Measurements from ENCODE around the gene FRYL. TPM values are rescaled to one million over a fixed set of nuclear protein-coding genes. Genes with fewer than 3 reads are reported as not detected.

Gene FRYL
- total RNA-seq, 1 donor from 2014 or later: 50.0 TPM

DNA sequence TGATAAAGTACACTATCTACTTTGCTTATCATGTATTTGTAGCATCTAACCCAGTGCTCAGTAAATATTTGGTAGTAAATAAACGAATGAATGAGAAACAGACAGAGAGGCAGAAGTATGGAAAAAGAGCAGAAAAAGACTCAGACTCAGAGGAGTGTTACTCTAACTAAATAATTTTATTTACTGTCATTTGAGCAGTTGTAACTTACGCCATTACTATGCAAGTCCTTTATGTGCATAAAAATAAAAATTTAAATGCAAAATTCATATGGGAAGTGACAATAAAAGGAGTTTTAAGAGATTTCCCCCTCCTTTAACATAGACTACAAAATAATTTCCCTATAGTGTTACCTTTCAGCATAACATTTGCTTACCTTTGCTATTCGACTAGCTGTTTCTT is 240.5 kb downstream of the FRYL start:
- H3K4me3 Mint-ChIP-seq: no peak overlapping the region
- DNase-seq (ENCODE audit: extremely low spot score, unreplicated experiment): no peak
- no peak for TF ChIP-seq CTCF (conservative IDR thresholded peaks at IDR 0.05)
- peaks cover 23% of the 10 kb centered on the region for H3K36me3 Mint-ChIP-seq
- H3K4me1 Mint-ChIP-seq (ENCODE audit: unreplicated experiment): no peaks in the 10 kb centered on the region
- H3K27ac Mint-ChIP-seq: no peak overlapping the region
- no peaks in the 10 kb centered on the region for H3K9me3 Mint-ChIP-seq
- H3K27me3 Mint-ChIP-seq: no peaks in the 10 kb centered on the region

- no peaks in the 10 kb centered on the region for H3K27me3 Mint-ChIP-seq
- no peak for TF ChIP-seq CTCF (conservative IDR thresholded peaks at IDR 0.05)
- no peaks in the 10 kb centered on the region for H3K4me1 Mint-ChIP-seq (ENCODE audit: unreplicated experiment)
- H3K27ac Mint-ChIP-seq: no peak overlapping the region
- H3K4me3 Mint-ChIP-seq: no peak overlapping the region
- DNase-seq (ENCODE audit: extremely low spot score, unreplicated experiment): no peak
- no peaks in the 10 kb centered on the region for H3K9me3 Mint-ChIP-seq
- H3K36me3 Mint-ChIP-seq: peaks cover 20% of the 10 kb centered on the region
Observed at GRCh38 chr4:48538358-48538757, 241.7 kb downstream of the FRYL start.

GRCh38 chr4:48526406-48526805 is 253.7 kb downstream of the FRYL start:
- no peak overlapping the region for H3K4me3 Mint-ChIP-seq
- H3K27me3 Mint-ChIP-seq: no peaks in the 10 kb centered on the region
- H3K4me1 Mint-ChIP-seq (ENCODE audit: unreplicated experiment): no peaks in the 10 kb centered on the region
- H3K9me3 Mint-ChIP-seq: no peaks in the 10 kb centered on the region
- peaks cover 46% of the 10 kb centered on the region for H3K36me3 Mint-ChIP-seq
- no peak for DNase-seq (ENCODE audit: extremely low spot score, unreplicated experiment)
- no peak overlapping the region for H3K27ac Mint-ChIP-seq
- no peak for TF ChIP-seq CTCF (conservative IDR thresholded peaks at IDR 0.05)

DNA sequence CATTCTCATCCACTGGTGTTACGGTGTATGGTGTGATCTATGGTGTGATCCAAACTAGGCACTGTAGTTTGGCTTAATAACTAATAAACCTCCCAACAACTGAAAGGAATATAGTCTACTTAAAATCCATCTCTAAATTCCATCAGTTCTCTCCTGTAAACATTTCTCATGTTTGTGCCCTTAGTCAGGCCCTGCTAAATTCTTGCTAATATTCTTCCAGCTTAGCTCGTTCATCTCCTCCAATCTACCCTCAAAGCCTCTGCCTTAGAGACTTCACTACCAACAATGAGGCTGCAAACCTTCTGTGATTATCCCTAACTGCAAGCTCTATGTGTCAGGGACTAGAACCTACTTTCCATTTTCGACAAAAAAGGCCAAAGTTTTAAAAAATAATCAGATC is 261.9 kb downstream of the FRYL start:
- no peaks in the 10 kb centered on the region for H3K9me3 Mint-ChIP-seq
- no peak for TF ChIP-seq CTCF (conservative IDR thresholded peaks at IDR 0.05)
- H3K4me3 Mint-ChIP-seq: no peak overlapping the region
- no peak for DNase-seq (ENCODE audit: extremely low spot score, unreplicated experiment)
- H3K4me1 Mint-ChIP-seq (ENCODE audit: unreplicated experiment): no peaks in the 10 kb centered on the region
- no peaks in the 10 kb centered on the region for H3K27me3 Mint-ChIP-seq
- no peak overlapping the region for H3K27ac Mint-ChIP-seq
- H3K36me3 Mint-ChIP-seq: peaks cover 42% of the 10 kb centered on the region

DNA sequence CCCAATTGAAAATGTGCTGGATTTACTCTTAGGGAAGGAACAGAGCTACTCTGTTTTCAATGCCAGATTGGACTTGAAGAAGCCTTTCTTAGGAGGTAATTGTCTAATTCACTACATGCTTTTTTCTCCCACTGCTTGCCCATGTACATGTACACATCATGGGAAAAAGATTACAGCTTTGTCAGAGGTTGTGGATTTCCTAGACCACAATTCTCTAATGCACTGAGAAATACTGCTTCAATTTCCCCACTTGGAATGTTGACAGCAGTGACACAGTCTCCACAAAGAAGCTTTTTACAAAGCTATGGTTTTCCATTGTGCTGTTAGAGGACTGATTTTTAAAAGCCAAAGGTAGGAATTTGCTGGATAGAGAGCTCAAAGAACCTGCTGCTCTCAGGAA is 270.5 kb downstream of the FRYL start:
- H3K27me3 Mint-ChIP-seq: no peaks in the 10 kb centered on the region
- no peaks in the 10 kb centered on the region for H3K9me3 Mint-ChIP-seq
- no peak for DNase-seq (ENCODE audit: extremely low spot score, unreplicated experiment)
- no peak overlapping the region for H3K4me3 Mint-ChIP-seq
- TF ChIP-seq CTCF (conservative IDR thresholded peaks at IDR 0.05): no peak
- H3K27ac Mint-ChIP-seq: no peak overlapping the region
- H3K36me3 Mint-ChIP-seq: peaks cover 32% of the 10 kb centered on the region
- H3K4me1 Mint-ChIP-seq (ENCODE audit: unreplicated experiment): peaks cover 9% of the 10 kb centered on the region

- no peak for TF ChIP-seq CTCF (conservative IDR thresholded peaks at IDR 0.05)
- DNase-seq (ENCODE audit: extremely low spot score, unreplicated experiment): no peak
- Mint-ChIP-seq H3K4me3 (no peak overlapping the region), H3K27ac (no peak overlapping the region), H3K36me3 (peaks cover 17% of the 10 kb centered on the region), H3K4me1 (ENCODE audit: unreplicated experiment) (peaks cover 9% of the 10 kb centered on the region), H3K9me3 (no peaks in the 10 kb centered on the region), H3K27me3 (no peaks in the 10 kb centered on the region)
Observed at GRCh38 chr4:48506716-48507115, 273.4 kb downstream of the FRYL start.
